GM18907 (cell line): Measurements from ENCODE around the gene OAS2.
"Not testable (repeated sequence)": the region's sequence is repeated elsewhere in the genome, so short reads cannot be mapped to it uniquely, and the experiment has no call there.

Experiments
- ATAC-seq: cut with Tn5 transposase; IDR thresholded peaks from one replicate; pipeline ENCODE4 v1.9.1; 2021; ENCODE audit warnings: mild to moderate bottlenecking, moderate library complexity; ENCODE audit not compliant: unreplicated experiment

The OAS2 gene

DNA sequence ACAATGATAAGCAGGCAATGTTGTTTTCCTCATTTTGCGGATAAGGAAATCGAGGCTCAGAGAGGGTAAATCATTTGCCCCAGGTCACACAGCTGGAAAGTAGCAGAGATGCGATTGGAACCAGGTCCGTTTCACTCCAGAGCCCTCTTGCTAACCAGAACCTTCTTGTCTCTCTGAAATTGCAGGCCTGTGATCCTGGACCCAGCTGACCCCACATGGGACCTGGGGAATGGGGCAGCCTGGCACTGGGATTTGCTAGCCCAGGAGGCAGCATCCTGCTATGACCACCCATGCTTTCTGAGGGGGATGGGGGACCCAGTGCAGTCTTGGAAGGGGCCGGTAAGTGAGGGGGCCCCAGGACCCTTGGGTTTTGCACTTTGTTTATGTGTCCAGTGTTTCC is 30.6 kb upstream of the OAS2 start:
- ATAC-seq = no peak

DNA sequence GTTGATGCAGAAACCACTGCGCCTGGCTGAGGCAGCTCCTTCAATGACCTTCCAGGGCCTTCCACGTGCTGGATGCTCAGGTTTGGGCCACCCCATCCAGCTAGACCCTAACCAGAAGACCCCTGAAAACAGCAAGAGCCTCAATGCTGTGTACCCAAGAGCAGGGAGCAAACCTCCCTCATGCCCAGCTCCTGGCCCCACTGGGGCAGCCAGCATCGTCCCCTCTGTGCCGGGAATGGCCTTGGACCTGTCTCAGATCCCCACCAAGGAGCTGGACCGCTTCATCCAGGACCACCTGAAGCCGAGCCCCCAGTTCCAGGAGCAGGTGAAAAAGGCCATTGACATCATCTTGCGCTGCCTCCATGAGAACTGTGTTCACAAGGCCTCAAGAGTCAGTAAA is 29.5 kb upstream of the OAS2 start:
- ATAC-seq = no peak

DNA sequence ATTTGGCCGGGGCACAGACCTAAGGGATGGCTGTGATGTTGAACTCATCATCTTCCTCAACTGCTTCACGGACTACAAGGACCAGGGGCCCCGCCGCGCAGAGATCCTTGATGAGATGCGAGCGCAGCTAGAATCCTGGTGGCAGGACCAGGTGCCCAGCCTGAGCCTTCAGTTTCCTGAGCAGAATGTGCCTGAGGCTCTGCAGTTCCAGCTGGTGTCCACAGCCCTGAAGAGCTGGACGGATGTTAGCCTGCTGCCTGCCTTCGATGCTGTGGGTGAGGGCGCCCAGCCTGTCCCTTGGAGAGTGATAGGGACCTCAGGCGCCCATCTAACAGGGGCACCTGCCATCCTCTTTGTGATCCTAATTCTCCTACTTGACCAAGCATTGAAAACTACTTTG is 27.6 kb upstream of the OAS2 start:
- ATAC-seq = no peak

DNA sequence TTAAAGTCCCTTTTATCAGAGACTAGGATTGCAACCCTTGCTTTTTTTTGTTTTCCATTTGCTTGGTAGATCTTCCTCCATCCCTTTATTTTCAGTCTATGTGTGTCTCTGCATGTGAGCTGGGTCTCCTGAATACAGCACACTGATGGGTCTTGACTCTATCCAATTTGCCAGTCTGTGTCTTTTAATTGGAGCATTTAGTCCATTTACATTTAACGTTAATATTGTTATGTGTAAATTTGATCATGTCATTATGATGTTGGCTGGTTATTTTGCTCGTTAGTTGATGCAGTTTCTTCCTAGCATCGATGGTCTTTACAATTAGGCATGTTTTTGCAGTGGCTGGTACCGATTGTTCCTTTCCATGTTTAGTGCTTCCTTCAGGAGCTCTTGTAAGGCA is 21.2 kb upstream of the OAS2 start:
- ATAC-seq = not testable (repeated sequence)

DNA sequence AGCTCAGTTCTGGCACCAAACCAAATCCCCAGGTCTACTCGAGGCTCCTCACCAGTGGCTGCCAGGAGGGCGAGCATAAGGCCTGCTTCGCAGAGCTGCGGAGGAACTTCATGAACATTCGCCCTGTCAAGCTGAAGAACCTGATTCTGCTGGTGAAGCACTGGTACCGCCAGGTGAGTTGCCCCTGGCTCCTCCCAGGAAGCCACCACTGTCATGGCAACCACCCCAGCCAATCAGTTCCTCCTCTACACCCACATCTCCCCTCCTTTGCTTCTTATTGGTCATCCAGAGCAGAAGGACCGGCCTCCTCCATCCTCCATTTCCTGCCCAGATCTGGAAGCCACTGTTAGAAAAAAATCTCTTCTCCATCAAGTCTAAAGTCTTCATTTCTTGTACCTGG is 17.2 kb upstream of the OAS2 start:
- no peak for ATAC-seq

DNA sequence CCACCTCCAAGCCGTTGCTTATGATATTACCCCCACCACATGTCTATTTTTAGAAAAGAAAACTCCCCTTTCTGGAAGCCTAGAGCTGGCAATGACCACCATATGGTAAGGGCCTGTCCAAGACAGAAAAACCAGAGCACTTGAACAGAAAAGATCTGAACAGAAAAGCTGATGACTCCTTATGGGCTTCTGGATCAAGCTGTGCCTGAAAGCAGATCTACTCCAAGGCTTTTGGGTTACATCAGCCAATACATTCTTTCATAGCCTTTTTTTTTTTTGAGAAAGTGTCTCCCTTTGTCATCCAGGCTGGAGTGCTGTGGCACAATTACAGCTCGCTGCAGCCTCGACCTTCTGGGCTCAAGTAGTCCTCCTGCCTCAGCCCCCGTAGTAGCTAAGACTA is 16.8 kb upstream of the OAS2 start:
- no peak for ATAC-seq

DNA sequence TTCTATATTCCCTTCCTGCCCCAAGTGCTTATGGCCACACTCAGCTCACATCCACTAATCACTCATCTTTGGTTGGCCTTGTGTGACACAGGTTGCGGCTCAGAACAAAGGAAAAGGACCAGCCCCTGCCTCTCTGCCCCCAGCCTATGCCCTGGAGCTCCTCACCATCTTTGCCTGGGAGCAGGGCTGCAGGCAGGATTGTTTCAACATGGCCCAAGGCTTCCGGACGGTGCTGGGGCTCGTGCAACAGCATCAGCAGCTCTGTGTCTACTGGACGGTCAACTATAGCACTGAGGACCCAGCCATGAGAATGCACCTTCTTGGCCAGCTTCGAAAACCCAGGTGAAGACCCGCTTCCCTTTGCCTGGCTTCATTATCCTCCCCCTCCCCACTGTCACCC is 15.8 kb upstream of the OAS2 start:
- ATAC-seq = no peak

DNA sequence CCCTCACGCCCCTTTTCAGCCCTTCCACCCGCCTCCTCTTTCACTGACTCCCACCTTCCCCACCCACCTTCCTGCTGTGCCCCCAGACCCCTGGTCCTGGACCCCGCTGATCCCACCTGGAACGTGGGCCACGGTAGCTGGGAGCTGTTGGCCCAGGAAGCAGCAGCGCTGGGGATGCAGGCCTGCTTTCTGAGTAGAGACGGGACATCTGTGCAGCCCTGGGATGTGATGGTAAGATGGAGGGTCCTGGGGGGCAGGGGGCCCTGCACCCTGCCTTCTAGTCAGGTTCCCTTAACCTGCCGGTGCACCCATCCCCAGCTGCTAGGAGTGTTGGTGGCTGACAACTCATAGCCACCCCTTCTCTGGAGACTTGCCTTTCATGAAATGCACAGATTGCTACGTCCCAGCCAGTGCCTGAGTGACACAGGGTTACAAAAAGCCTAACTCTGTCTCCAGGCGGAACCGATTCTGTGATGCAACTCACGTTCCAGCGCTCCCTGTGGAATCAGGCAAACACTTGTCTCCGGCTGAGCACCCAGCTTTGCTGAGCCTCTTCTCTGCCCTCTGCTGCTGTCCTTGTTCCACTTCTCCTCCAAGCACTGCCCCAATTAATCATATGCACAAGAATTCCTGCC is 15.0 kb upstream of the OAS2 start:
- ATAC-seq = no peak

DNA sequence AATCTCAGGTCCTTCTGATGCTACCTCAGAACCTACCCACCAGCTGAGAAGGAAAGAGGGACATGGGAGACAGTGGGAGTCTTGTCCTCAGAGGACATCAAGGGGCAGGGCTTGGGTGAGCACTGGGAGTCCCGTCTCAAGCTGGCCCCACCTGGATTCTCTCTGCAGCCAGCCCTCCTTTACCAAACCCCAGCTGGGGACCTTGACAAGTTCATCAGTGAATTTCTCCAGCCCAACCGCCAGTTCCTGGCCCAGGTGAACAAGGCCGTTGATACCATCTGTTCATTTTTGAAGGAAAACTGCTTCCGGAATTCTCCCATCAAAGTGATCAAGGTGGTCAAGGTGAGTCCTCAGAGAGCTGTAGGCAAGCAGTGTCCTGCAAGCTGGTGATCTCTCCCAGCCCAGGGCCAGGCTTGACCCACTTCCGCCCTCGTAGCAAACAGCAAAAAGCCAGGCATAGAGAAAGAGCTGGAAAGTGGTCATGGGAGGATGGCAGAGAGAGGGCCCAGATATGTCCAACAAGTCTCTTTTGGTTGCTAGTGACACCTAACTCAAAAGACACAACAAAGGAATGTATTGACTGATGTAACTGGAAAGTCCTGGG is 14.2 kb upstream of the OAS2 start:
- no peak for ATAC-seq

DNA sequence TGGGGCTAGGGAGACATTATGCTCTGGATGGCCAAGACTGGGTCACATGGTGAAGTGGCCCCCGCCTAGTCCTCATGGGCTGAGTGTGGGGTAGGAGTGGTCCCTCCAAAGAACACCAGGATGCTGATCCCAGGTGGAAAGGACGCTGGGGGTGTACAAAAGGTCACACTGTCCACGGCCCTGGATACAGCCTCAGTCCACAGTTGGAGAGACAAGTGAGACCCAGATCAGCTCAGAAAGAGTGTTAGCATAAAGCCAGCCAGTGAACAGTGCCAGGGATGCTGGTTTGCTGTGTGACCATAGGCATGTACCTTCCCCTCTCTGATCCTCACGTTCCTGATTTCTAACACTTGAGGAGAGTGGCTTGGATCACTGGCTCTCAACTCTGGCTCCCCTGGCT is 13.4 kb upstream of the OAS2 start:
- ATAC-seq = no peak

DNA sequence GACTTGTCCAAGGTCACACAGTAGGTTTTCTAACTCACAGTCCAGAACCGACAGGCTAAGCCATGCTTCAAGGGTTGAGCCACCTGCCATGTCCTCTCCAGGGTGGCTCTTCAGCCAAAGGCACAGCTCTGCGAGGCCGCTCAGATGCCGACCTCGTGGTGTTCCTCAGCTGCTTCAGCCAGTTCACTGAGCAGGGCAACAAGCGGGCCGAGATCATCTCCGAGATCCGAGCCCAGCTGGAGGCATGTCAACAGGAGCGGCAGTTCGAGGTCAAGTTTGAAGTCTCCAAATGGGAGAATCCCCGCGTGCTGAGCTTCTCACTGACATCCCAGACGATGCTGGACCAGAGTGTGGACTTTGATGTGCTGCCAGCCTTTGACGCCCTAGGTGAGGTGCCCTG is 12.7 kb upstream of the OAS2 start:
- no peak for ATAC-seq

DNA sequence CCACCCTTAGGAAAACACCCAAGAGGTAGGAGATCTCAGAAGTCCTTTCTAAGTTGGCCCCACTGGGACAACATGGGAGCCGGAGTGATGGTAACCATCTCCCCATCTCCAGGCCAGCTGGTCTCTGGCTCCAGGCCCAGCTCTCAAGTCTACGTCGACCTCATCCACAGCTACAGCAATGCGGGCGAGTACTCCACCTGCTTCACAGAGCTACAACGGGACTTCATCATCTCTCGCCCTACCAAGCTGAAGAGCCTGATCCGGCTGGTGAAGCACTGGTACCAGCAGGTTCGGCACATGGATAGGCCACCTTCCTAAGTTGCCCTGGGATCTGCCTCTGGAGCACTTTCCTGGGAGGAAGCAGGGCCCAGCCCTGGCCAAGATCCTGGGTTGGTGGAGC is 11.0 kb upstream of the OAS2 start:
- ATAC-seq = no peak

DNA sequence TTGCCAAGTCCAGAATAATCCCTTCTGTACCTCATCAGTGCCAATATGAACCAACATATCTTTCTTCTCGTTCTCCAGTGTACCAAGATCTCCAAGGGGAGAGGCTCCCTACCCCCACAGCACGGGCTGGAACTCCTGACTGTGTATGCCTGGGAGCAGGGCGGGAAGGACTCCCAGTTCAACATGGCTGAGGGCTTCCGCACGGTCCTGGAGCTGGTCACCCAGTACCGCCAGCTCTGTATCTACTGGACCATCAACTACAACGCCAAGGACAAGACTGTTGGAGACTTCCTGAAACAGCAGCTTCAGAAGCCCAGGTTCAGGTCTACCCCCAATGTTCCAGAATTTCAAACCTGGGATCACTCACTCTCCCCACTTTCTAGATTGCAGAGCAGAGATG is 10.5 kb upstream of the OAS2 start:
- no peak for ATAC-seq

DNA sequence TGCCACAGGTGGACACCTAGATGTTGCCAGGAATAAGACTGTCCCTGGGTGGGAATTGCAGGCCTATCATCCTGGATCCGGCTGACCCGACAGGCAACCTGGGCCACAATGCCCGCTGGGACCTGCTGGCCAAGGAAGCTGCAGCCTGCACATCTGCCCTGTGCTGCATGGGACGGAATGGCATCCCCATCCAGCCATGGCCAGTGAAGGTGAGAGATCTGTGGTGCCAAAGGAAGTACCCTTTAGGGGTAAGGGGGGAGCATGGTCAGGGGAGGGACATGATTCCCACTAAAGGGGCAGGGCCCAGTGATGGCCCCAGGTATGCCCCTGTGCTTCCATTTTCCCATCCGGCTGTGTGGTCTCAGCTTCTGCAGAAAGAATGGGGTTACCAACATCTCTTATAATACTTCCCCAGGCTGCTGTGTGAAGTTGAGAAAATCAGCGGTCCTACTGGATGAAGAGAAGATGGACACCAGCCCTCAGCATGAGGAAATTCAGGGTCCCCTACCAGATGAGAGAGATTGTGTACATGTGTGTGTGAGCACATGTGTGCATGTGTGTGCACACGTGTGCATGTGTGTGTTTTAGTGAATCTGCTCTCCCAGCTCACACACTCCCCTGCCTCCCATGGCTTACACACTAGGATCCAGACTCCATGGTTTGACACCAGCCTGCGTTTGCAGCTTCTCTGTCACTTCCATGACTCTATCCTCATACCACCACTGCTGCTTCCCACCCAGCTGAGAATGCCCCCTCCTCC is 8.6 kb upstream of the OAS2 start:
- no peak for ATAC-seq

DNA sequence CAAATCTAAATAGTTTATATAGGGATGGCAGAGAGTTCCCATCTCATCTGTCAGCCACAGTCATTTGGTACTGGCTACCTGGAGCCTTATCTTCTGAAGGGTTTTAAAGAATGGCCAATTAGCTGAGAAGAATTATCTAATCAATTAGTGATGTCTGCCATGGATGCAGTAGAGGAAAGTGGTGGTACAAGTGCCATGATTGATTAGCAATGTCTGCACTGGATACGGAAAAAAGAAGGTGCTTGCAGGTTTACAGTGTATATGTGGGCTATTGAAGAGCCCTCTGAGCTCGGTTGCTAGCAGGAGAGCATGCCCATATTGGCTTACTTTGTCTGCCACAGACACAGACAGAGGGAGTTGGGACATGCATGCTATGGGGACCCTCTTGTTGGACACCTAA is 7.9 kb upstream of the OAS2 start:
- no peak for ATAC-seq

DNA sequence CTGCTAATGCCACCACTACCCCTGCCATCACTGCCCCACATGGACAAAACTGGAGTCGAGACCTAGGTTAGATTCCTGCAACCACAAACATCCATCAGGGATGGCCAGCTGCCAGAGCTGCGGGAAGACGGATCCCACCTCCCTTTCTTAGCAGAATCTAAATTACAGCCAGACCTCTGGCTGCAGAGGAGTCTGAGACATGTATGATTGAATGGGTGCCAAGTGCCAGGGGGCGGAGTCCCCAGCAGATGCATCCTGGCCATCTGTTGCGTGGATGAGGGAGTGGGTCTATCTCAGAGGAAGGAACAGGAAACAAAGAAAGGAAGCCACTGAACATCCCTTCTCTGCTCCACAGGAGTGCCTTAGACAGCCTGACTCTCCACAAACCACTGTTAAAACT is 7.1 kb upstream of the OAS2 start:
- no peak for ATAC-seq

DNA sequence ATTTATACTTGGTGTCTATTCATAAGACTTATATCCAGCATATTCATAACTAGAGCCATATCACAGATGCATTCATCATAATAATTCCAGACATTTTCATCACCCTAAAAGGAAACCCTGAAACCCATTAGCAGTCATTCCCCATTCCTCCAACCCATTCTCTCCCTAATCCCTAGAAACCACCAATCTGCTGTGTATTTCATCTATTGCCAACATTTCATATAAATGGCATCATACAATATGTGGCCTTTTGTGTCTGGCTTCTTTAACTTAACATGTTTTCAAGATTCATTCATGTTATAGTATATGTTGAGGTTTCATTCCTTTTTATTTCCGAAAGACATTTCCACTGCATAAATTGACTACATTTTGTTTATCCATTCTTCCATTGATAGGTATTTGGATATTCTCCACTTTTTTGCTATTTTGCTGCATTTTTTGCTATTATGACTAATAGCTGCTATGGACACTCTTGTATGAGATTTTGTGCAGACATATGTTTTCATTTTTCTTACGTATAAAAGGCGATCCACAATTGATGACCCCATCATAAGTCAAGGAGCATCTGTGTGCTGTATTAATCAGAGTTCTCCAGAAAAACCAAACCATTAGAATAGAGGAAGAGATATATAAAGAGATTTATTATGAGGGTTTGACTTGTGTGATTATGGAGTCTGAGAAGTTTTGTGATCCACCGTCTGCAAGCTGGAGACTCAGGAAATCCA is 5.1 kb upstream of the OAS2 start:
- no peak for ATAC-seq

DNA sequence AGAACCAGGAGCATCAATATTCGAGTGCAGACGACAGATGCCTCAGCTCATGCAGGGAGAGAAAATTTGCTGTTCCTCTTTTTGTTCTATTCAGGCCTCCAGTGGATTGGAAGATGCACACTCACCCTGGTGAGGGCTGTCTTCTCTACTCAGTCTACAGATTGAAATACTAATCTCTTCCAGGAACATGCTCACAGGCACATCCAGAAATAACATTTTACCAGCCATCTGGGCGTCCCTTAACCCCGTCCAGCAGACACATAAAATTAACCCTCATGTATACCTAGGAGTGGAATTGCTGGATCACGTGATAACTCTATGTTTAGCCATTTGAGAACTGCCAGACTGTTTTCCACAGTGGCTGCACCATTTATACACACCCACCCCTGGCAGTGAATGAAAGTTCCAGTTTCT is 4.5 kb upstream of the OAS2 start:
- no peak for ATAC-seq

DNA sequence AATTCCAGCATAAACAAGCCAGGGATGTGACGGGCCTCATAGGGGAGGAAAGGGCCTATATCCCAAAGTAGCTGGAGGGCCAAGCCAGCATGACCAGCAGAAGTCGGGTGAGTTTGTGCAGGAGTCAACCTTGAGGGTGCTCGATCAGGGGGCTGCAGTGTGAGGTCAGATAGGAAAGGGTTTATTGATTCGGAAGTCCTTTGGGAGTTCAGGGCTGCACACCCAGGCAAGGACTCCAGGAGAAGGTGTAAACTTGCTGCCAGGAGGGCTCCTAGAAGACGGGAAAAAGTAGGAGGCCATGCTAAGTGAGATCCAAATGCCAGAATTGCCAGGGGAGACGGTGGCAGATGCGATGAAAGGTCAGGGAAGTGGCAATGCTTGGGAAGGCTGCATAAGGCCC is 3.4 kb upstream of the OAS2 start:
- ATAC-seq = no peak

DNA sequence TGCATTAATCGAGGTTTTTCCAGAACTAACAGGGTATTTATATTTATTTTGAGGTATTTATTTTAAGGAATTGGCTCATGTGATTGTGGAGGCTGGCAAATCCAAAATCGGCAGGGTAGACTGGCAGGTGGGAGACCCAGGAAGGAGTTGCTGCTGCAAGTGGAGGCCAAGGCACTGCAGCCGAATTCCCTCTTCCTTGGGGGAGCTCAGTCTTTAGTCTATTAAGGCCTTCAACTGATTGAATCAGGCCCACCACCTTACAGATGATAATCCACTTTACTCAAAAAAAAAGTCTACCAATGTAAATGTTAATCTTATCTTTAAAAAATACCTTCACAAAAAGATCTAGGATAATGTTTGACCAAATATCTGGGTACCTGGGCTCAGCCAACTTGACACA is 1.2 kb upstream of the OAS2 start:
- ATAC-seq = no peak

DNA sequence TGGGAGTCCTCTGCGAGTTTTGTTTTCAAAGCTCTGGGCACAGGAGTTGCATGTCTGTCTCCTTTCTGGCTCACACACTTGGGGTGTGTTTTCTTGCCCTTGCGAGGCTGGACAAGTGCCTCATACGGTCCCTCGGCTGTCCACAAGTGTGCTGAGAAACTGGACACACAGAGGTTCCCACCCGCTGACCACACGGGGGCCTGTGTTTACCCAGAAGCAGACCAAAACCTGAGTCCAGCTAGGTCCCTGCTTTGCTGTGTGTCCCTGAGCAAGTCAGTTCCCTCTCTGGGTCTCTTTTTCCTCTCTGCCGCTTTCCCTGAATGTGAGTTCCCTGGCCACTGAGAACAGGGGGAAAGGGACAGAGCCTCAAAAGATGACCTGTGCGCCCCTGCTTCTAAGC is 678 bp upstream of the OAS2 start:
- no peak for ATAC-seq
